Ovary (tissue), 9 donors: ENCODE measurements around the gene CCSER2. TPM values are rescaled to one million over a fixed set of nuclear protein-coding genes. Genes with fewer than 3 reads are reported as not detected.

Source experiments
- DNase-seq, 5 donors: peaks; one replicate each; pipeline ENCODE4 v3.0.0-alpha.2; 2019 to 2020
- H3K27ac ChIP-seq, 2 donors: fragments of 200-600 bp; one replicate each; pipeline versions ENCODE4 v1.5.1 to v1.8.0; 2019 to 2022
- H3K27me3 ChIP-seq: fragments of 200-600 bp; one replicate; pipeline ENCODE4 v1.8.0; 2022
- H3K36me3 ChIP-seq: fragments of 200-600 bp; sonication (generic); one replicate; pipeline ENCODE4 v1.5.1; 2019
- H3K4me1 ChIP-seq: one replicate; pipeline ENCODE4 v1.8.1; 2013; ENCODE audit warnings: mild to moderate bottlenecking, moderate library complexity; ENCODE audit not compliant: insufficient read depth
- H3K4me3 ChIP-seq: fragments of 200-600 bp; sonication (generic); one replicate; pipeline ENCODE4 v1.5.1; 2017
- H3K9me3 ChIP-seq, 2 donors: fragments of 200-600 bp in 1 of 2; sonication (generic) in 1 of 2; one replicate each; pipeline versions ENCODE4 v1.5.1 to v1.8.1; 2013 to 2019; ENCODE audit warnings: mild to moderate bottlenecking in 1 of 2, moderate library complexity in 1 of 2
- EP300 ChIP-seq: sonication (generic); formaldehyde crosslinking; IDR thresholded peaks from one replicate; pipeline ENCODE4 v1.6.1; 2017; ENCODE audit warnings: antibody characterized with exemption
- POLR2A ChIP-seq: fragments of 450-650 bp; IDR thresholded peaks from one replicate; pipeline ENCODE4 v1.6.1; 2017; ENCODE audit warnings: antibody characterized with exemption, mild to moderate bottlenecking, moderate library complexity
- WGBS, 3 donors: extraction: QIAGEN DNeasy Blood & Tissue Kit in 1 of 3; methylation state at CpG; one replicate each; pipeline versions ENCODE4 v1.1.5 to v1.1.7; 2013 to 2017; 5-methylcytosine and 5-hydroxymethylcytosine counted together
- intact Hi-C, 4 donors: fragments of 100-400 bp; cut with DNase I; formaldehyde crosslinking; loops; one replicate each; pipeline versions ENCODE4 v1.11.0 to v1.15.1; 2022 to 2023
- polyA plus RNA-seq, 2 donors: library from polyadenylated mRNA; stranded (reverse); fragments of 200-250 nt in 1 of 2; fragments of 350-450 nt in 1 of 2; fragmentation: Illumina TruSeq in 1 of 2; extraction: RNeasy Lipid Tissue Mini Kit (QIAGEN cat#74804) in 1 of 2; gene quantifications; one replicate each; pipeline ENCODE4 v1.2.3, GENCODE V29; 2013 to 2014
- total RNA-seq, 7 donors: library from RNA; depleted of rRNA in 2 of 7; stranded (reverse); fragments of >200 nt in 2 of 7; fragmentation: NEBNext Ultra II Directional in 3 of 7; extraction: Animal tissue kit (Norgen Biotek cat#: 25700) in 3 of 7; gene quantifications; one replicate each; pipeline versions ENCODE4 v1.1.0 to v1.2.4, GENCODE V29; 2016 to 2023
- TF ChIP-seq, protein P1 (sequence below), 3 donors: fragments of 450-650 bp in 2 of 3; fragments of 200-600 bp in 1 of 3; IDR thresholded peaks; one replicate each; pipeline versions ENCODE4 v1.5.1 to v1.8.0; 2016 to 2022; ENCODE audit warnings: antibody characterized with exemption in 3 of 3, mild to moderate bottlenecking in 1 of 3
- donor health status: DM: no; HTN: no; CAD: no; lungs with moderate emphysema.
- donor health status: DM: no; HTN: no; CAD: no.
- donor health status: Bipolar disorder and iron deficiency.
- donor health status: DM: yes; HTN: yes; CAD: no.
- donor health status: DM: no; HTN: no; CAD: no.
- donor health status: DM: yes; HTN: yes; CAD: no.

Gene CCSER2
- total and polyA plus RNA-seq, 9 donors = 12.2 to 86.3 (median 50.7) TPM

GRCh38 chr10:84563355-84563754, 235.0 kb downstream of the CCSER2 start:
- Histone ChIP-seq H3K4me1 (no peaks in the 10 kb centered on the region), H3K27me3 (no peaks in the 10 kb centered on the region), H3K4me3 (no peak overlapping the region), H3K36me3 (no peaks in the 10 kb centered on the region), H3K27ac (no peak overlapping the region), H3K9me3 (no peaks in the 10 kb centered on the region)
- TF ChIP-seq, protein P1, sequence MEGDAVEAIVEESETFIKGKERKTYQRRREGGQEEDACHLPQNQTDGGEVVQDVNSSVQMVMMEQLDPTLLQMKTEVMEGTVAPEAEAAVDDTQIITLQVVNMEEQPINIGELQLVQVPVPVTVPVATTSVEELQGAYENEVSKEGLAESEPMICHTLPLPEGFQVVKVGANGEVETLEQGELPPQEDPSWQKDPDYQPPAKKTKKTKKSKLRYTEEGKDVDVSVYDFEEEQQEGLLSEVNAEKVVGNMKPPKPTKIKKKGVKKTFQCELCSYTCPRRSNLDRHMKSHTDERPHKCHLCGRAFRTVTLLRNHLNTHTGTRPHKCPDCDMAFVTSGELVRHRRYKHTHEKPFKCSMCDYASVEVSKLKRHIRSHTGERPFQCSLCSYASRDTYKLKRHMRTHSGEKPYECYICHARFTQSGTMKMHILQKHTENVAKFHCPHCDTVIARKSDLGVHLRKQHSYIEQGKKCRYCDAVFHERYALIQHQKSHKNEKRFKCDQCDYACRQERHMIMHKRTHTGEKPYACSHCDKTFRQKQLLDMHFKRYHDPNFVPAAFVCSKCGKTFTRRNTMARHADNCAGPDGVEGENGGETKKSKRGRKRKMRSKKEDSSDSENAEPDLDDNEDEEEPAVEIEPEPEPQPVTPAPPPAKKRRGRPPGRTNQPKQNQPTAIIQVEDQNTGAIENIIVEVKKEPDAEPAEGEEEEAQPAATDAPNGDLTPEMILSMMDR (IDR thresholded peaks at IDR 0.05) = no peak
- no peak for TF ChIP-seq POLR2A
- intact Hi-C loops = no loop called here
- DNase-seq = no peak
- WGBS, 3 donors = 64 to 80% (median 73%) methylated on average over 5 of the region's 5 CpGs

DNA sequence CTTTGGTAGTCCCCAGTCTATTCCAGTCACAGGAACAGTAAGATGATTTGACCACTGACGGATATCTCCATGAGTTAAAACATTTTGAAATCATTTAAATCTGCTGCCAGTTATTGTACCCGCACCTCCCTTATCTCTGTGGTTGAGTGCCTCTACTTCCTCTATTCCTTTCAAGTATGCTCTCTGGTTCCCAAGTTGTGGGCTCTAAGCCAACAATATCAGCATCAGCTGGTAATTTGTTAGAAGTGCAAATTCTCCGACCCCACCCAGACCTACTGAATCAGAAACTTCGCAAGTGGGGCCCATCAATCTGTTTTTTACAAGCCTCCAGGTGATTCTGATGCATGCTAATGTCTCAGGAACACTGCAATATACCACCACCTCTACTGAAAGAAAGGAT, 235.5 kb downstream of the CCSER2 start:
- intact Hi-C loops = no loop called here
- WGBS, 3 donors = 63 to 73% (median 70%) methylated on average over 4 of the region's 4 CpGs
- Histone ChIP-seq H3K4me1 (no peaks in the 10 kb centered on the region), H3K27me3 (no peaks in the 10 kb centered on the region), H3K27ac (no peak overlapping the region), H3K9me3 (no peaks in the 10 kb centered on the region), H3K4me3 (no peak overlapping the region), H3K36me3 (no peaks in the 10 kb centered on the region)
- DNase-seq = no peak
- TF ChIP-seq POLR2A (no peak), EP300 (no peak)
- TF ChIP-seq, protein P1 (IDR thresholded peaks at IDR 0.05) = no peak

DNA sequence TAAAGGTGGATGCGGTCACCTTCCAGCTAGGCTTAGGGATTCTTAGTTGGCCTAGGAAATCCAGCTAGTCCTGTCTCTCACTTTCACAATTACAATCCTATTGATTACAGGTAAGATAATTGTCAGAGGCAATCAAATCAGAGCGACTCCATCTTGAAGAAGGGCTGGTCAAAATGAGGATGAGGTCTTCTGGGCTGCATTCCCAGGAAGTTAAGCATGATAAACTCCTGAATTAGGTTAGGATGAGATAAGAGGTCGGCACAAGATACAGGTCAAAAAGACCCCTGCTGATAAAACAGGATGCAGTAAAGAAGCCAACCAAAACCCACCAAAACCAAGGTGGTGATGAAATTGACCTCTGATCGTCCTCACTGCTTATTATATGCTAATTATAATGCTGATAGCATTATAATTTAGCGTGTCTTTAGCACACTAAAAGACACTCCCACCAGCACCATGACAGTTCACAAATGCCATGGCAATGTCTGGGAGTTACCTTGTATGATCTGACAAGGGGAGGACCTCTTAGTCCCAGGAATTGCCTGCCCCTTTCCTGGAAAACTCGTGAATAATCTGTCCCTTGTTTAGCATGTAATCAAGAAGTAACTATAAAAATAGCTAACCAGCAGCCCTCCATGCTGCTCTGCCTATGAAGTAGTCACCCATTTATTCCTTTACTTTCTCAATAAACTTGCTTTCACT, 237.6 kb downstream of the CCSER2 start:
- no peaks in the 10 kb centered on the region for H3K27me3 ChIP-seq
- TF ChIP-seq POLR2A (no peak), EP300 (no peak)
- TF ChIP-seq, protein P1 (IDR thresholded peaks at IDR 0.05) = no peak
- no peak overlapping the region for H3K4me3 ChIP-seq
- H3K36me3 ChIP-seq = no peaks in the 10 kb centered on the region
- DNase-seq = no peak
- intact Hi-C loops = no loop called here
- no peak overlapping the region for H3K27ac ChIP-seq
- WGBS, 3 donors = 65 to 70% (median 68%) methylated on average over 6 of the region's 6 CpGs
- H3K4me1 ChIP-seq = no peaks in the 10 kb centered on the region
- H3K9me3 ChIP-seq = no peaks in the 10 kb centered on the region

GRCh38 chr10:84567133-84567532, 238.7 kb downstream of the CCSER2 start:
- Histone ChIP-seq H3K27ac (no peak overlapping the region), H3K36me3 (no peaks in the 10 kb centered on the region), H3K4me3 (no peak overlapping the region), H3K27me3 (no peaks in the 10 kb centered on the region), H3K4me1 (no peaks in the 10 kb centered on the region), H3K9me3 (no peaks in the 10 kb centered on the region)
- intact Hi-C loops = no loop called here
- DNase-seq = no peak
- 47 to 56% (median 49%) methylated on average over 2 of the region's 2 CpGs for WGBS, 3 donors
- TF ChIP-seq POLR2A (no peak), EP300 (no peak)
- TF ChIP-seq, protein P1 (IDR thresholded peaks at IDR 0.05) = no peak

Other genes starting within 250 kb of the CCSER2 start
- gene GHITM, start 189.1 kb upstream of the CCSER2 start, total RNA-seq = 100 to 1,000 TPM in 3 of 7 donors, 10 to 100 TPM in 4; 82.5 to 101 (median 95.6) TPM
- 100 to 1,000 TPM; 101 to 190 TPM for gene GHITM, start 189.1 kb upstream of the CCSER2 start, polyA plus RNA-seq
- 1 to 10 TPM in 1 of 7 donors, under 1 TPM in 1, not detected in 5; 0.31 to 3.6 TPM for gene GPR15LG, start 154.8 kb upstream of the CCSER2 start, total RNA-seq
- gene GPR15LG, start 154.8 kb upstream of the CCSER2 start, polyA plus RNA-seq = not detected
- 1 to 10 TPM in 1 of 7 donors, under 1 TPM in 6; 0.08 to 2.2 (median 0.69) TPM for gene CDHR1, start 134.1 kb upstream of the CCSER2 start, total RNA-seq
- 1 to 10 TPM in 1 of 2 donors, under 1 TPM in 1; 0.17 to 2.1 TPM for gene CDHR1, start 134.1 kb upstream of the CCSER2 start, polyA plus RNA-seq
- gene LRIT2, start 103.0 kb upstream of the CCSER2 start, total RNA-seq = not detected
- not detected for gene LRIT2, start 103.0 kb upstream of the CCSER2 start, polyA plus RNA-seq
- gene LRIT1, start 87.0 kb upstream of the CCSER2 start, total RNA-seq = not detected
- not detected for gene LRIT1, start 87.0 kb upstream of the CCSER2 start, polyA plus RNA-seq
- not detected for gene RGR, start 83.5 kb upstream of the CCSER2 start, total RNA-seq
- not detected for gene RGR, start 83.5 kb upstream of the CCSER2 start, polyA plus RNA-seq